CD4-positive, alpha-beta T cell (primary cell): ENCODE data around the gene NCAN. TPM values are rescaled to one million over a fixed set of nuclear protein-coding genes. Genes with fewer than 3 reads are reported as not detected.
A peak's percentile ranks its signal among the peaks of the same experiment; 100 is the strongest.

Experiments used
- ATAC-seq: fragments of 200-7000 bp; cut with Tn5 transposase; one replicate; pipeline ENCODE4 v1.10.0; 2022; ENCODE audit warnings: mild to moderate bottlenecking; ENCODE audit not compliant: poor library complexity
- CTCF ChIA-PET: fragments of 350-600 bp; sonication (Branson Sonifier 250); formaldehyde crosslinking; loops from one replicate; lab custom pipeline; 2021; ENCODE audit warnings: antibody characterized with exemption, inconsistent platforms; lab: Charles Lee
- POLR2A ChIA-PET: fragments of 350-600 bp; sonication (Branson Sonifier 250); formaldehyde crosslinking; loops from one replicate; lab custom pipeline; 2021; ENCODE audit warnings: antibody characterized with exemption, inconsistent platforms; lab: Charles Lee
- DNase-seq, 14 experiments: peaks; one replicate each; pipeline ENCODE4 v3.0.0-alpha.2; 2013 to 2020; ENCODE audit warnings: mixed read lengths in 2 of 14
- H3K27ac ChIP-seq, 2 donors: one replicate each; pipeline versions ENCODE4 v1.5.1 to v1.7.0; 2013; ENCODE audit warnings: low read length in 2 of 2, low read depth in 1 of 2, mild to moderate bottlenecking in 1 of 2
- H3K27me3 ChIP-seq, 2 experiments: 1 replicate in 1 of 2; 2 replicates in 1 of 2; pipeline versions ENCODE4 v1.6.1 to v1.7.0; 2013; ENCODE audit warnings: low read length in 2 of 2, control low read depth in 1 of 2, mild to moderate bottlenecking in 1 of 2, moderate library complexity in 1 of 2; ENCODE audit not compliant: insufficient read depth in 2 of 2, control insufficient read depth in 1 of 2
- H3K36me3 ChIP-seq: one replicate; pipeline ENCODE4 v1.6.1; 2013; ENCODE audit warnings: low read length, control low read depth; ENCODE audit not compliant: insufficient read depth
- H3K4me1 ChIP-seq: one replicate; pipeline ENCODE4 v1.6.1; 2013; ENCODE audit warnings: low read length, control low read depth; ENCODE audit not compliant: insufficient read depth
- H3K4me3 ChIP-seq: one replicate; pipeline ENCODE4 v1.5.1; 2013; ENCODE audit warnings: mild to moderate bottlenecking, low read length, moderate library complexity
- H3K9me3 ChIP-seq, 2 experiments: 1 replicate in 1 of 2; 2 replicates in 1 of 2; pipeline versions ENCODE4 v1.6.1 to v1.7.0; 2013; ENCODE audit warnings: low read length in 2 of 2, mild to moderate bottlenecking in 2 of 2, control low read depth in 1 of 2, moderate library complexity in 1 of 2; ENCODE audit not compliant: control insufficient read depth in 1 of 2, insufficient read depth in 1 of 2
- H3K27ac Mint-ChIP-seq: one replicate; pipeline ENCODE4 v1.8.0; 2020; ENCODE audit warnings: mixed read lengths
- H3K27me3 Mint-ChIP-seq: one replicate; pipeline ENCODE4 v1.8.0; 2021; ENCODE audit warnings: mixed read lengths
- H3K36me3 Mint-ChIP-seq: one replicate; pipeline ENCODE4 v1.8.0; 2021; ENCODE audit warnings: low read depth, mixed read lengths
- H3K4me1 Mint-ChIP-seq: one replicate; pipeline ENCODE4 v1.8.0; 2021; ENCODE audit warnings: low read depth, mixed read lengths
- H3K4me3 Mint-ChIP-seq: one replicate; pipeline ENCODE4 v1.8.0; 2020; ENCODE audit warnings: mild to moderate bottlenecking, mixed read lengths
- H3K9me3 Mint-ChIP-seq: one replicate; pipeline ENCODE4 v1.8.0; 2020; ENCODE audit warnings: mixed read lengths
- CTCF ChIP-seq: fragments of 200-600 bp; IDR thresholded peaks from one replicate; pipeline ENCODE4 v1.8.0; 2022; ENCODE audit warnings: antibody characterized with exemption, mild to moderate bottlenecking
- intact Hi-C, 2 experiments: fragments of 100-400 bp; cut with DNase I in 1 of 2; cut with micrococcal nuclease in 1 of 2; formaldehyde crosslinking; loops; one replicate each; pipeline versions ENCODE4 v1.15.1 to v1.9.0; 2023 to 2025; cut with DNase I, micrococcal nuclease
- total RNA-seq, 174 experiments: library from RNA in 2 of 174; stranded (reverse) in 2 of 174; gene quantifications; one replicate each; pipeline ENCODE4 v1.2.3 and lab custom pipeline; 2021 to 2026

NCAN gene
- total RNA-seq, 2 experiments from 2014 or later: not detected

- Mint-ChIP-seq H3K27me3 (no peaks in the 10 kb centered on the region), H3K36me3 (peaks cover 44% of the 10 kb centered on the region), H3K27ac (no peak overlapping the region), H3K4me3 (peak overlapping the region; percentile 34), H3K4me1 (peaks cover 29% of the 10 kb centered on the region), H3K9me3 (no peaks in the 10 kb centered on the region)
- Histone ChIP-seq H3K4me1 (peaks cover 25% of the 10 kb centered on the region), H3K4me3 (no peak overlapping the region), H3K27me3 (no peaks in the 10 kb centered on the region), H3K9me3 (no peaks in the 10 kb centered on the region), H3K27ac (no peak overlapping the region), H3K36me3 (peaks cover 43% of the 10 kb centered on the region)
- ChIA-PET CTCF (interaction anchor here (1.0 kb wide), 2 partner anchors 39 to 304 kb away, joined by 3 to 6 read pairs; no protein-coding TSS in a partner anchor), POLR2A (no interaction called here)
- ATAC-seq (peak; percentile 90), DNase-seq (peak; percentile 43 to 81 (median 54))
- intact Hi-C loops: loop anchor here (1.0 to 5.0 kb wide), 2 partner anchors 39 to 306 kb away; no protein-coding TSS in a partner anchor
- TF ChIP-seq CTCF: peak; percentile 58
These were observed 25.7 kb upstream of the NCAN start for GRCh38 chr19:19185853-19186740.

- DNase-seq (no peak), ATAC-seq (no peak)
- Histone ChIP-seq H3K4me3 (no peak overlapping the region), H3K36me3 (peaks cover 37% of the 10 kb centered on the region), H3K4me1 (peaks cover 30% of the 10 kb centered on the region), H3K27me3 (no peaks in the 10 kb centered on the region), H3K27ac (no peak overlapping the region), H3K9me3 (no peaks in the 10 kb centered on the region)
- ChIA-PET CTCF (no interaction called here), POLR2A (interaction anchor here (1.0 kb wide), 1 partner anchor 123 kb away, joined by 3 read pairs; no protein-coding TSS in a partner anchor)
- Mint-ChIP-seq H3K27ac (no peak overlapping the region), H3K4me1 (peaks cover 36% of the 10 kb centered on the region), H3K27me3 (no peaks in the 10 kb centered on the region), H3K36me3 (peaks cover 42% of the 10 kb centered on the region), H3K4me3 (peak overlapping the region; percentile 34), H3K9me3 (no peaks in the 10 kb centered on the region)
- intact Hi-C loops: loop anchor here (1.0 to 5.0 kb wide), 2 partner anchors 39 to 306 kb away; no protein-coding TSS in a partner anchor
- TF ChIP-seq CTCF: no peak
These were observed 25.0 kb upstream of the NCAN start for GRCh38 chr19:19186742-19187141.

GRCh38 chr19:19191768-19192077 is 20.0 kb upstream of the NCAN start:
- Mint-ChIP-seq H3K4me1 (peaks cover 56% of the 10 kb centered on the region), H3K36me3 (peaks cover 32% of the 10 kb centered on the region), H3K27ac (peak overlapping the region; percentile 97), H3K9me3 (no peaks in the 10 kb centered on the region), H3K4me3 (peak overlapping the region; percentile 97), H3K27me3 (no peaks in the 10 kb centered on the region)
- Histone ChIP-seq H3K9me3 (no peaks in the 10 kb centered on the region), H3K4me3 (peak overlapping the region; percentile 94), H3K27ac (peak overlapping the region; percentile 100), H3K4me1 (peaks cover 49% of the 10 kb centered on the region), H3K36me3 (peaks cover 13% of the 10 kb centered on the region), H3K27me3 (no peaks in the 10 kb centered on the region)
- CTCF ChIA-PET: interaction anchor here (0.7 to 1.3 kb wide), 4 partner anchors 12 to 46 kb away, joined by 3 to 4 read pairs (median 3); partner anchors contain the start of gene NR2C2AP
- POLR2A ChIA-PET: interaction anchor here (0.7 to 5.2 kb wide), 14 partner anchors 10 to 910 kb away, joined by 3 to 80 read pairs (median 4); partner anchors contain the start of genes COPE, DDX49, GATAD2A and JUND
- no peak for ATAC-seq
- TF ChIP-seq CTCF: no peak
- DNase-seq: no peak
- intact Hi-C loops: loop anchor here (1.0 to 5.0 kb wide), 6 partner anchors 12 to 635 kb away; partner anchors contain the start of genes MAU2 (in 2 of the 2), SUGP1 (in 2 of the 2), KXD1 (in 1 of the 2) and NR2C2AP (in 1 of the 2)
